ENCODE data around the gene NINL. TPM values are rescaled to one million over a fixed set of nuclear protein-coding genes. Genes with fewer than 3 reads are reported as not detected.

The NINL gene
- total and polyA plus RNA-seq, 2 of the 8 experiments (the other 6 are each of a cell fraction or from before 2014, with no cell fraction given) = 15.3 to 30.0 TPM

DNA sequence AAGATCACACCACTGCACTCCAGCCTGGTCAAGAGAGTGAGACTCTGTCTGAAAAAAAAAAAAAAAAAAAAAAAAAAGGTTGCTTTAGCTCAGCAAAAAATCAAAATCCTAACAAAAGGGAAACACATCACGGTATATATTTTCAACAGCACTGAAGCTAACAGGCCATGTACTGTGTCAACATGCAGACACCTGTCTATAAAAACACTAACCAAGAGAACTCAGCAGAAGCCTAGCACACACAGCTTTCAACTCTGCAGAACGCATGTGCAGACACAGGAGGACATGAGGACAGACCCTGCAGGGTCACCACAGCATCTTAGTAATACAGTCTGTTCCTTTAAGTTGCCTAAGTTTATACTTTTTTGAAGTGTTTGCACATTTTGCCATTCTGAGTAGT, 13.5 kb downstream of the NINL start:
- H3K79me2 ChIP-seq (ENCODE audit: control insufficient read depth in 1 of 2, insufficient read depth in 2 of 2, low read length in 2 of 2) = peaks cover 0 to 84% of the 10 kb centered on the region in 2 experiments
- no peak overlapping the region for H3K56ac ChIP-seq (replicated peaks; ENCODE audit: insufficient read length, low read depth, low read length)
- H3K4me2 ChIP-seq (ENCODE audit: insufficient read depth in 1 of 2, low read depth in 2 of 2, low read length in 2 of 2) = no peak overlapping the region
- DNase-seq (ENCODE audit: low read depth in 1 of 2, low spot score in 2 of 2) (no peak), FAIRE-seq (no peak)
- H3K27me3 ChIP-seq (replicated peaks in 1 of 4; ENCODE audit: control insufficient read depth in 3 of 4, extremely low read depth in 1 of 4, insufficient read depth in 3 of 4, low read length in 3 of 4) = no peaks in the 10 kb centered on the region
- no peak overlapping the region for H4K8ac ChIP-seq (ENCODE audit: extremely low read depth, insufficient read depth, low read length)
- no peak overlapping the region for H3K9ac ChIP-seq (replicated peaks in 1 of 4; ENCODE audit: extremely low read depth in 1 of 4, low read depth in 3 of 4, low read length in 3 of 4)
- H2BK15ac ChIP-seq (ENCODE audit: low read length) = no peak overlapping the region
- ChIA-PET CTCF (ENCODE audit: partially characterized antibody) (no interaction called here), POLR2A (ENCODE audit: partially characterized antibody) (interaction anchor here (3.2 kb wide), 1 partner anchor 13 kb away, joined by 15 read pairs; the partner anchor contains the start of gene NINL)
- no peak overlapping the region for H2BK5ac ChIP-seq (ENCODE audit: low read depth, low read length)
- H3K9me3 ChIP-seq (ENCODE audit: insufficient read depth in 2 of 2, low read depth in 1 of 2, low read length in 1 of 2) = no peaks in the 10 kb centered on the region
- H2BK120ac ChIP-seq (replicated peaks; ENCODE audit: low read depth, low read length) = no peak overlapping the region
- H2BK20ac ChIP-seq (ENCODE audit: low read length) = no peak overlapping the region
- no peak for TF ChIP-seq CEBPB (IDR thresholded peaks at IDR 0.05; ENCODE audit: low read depth, low read length)
- no peak for TF ChIP-seq SUZ12 (IDR thresholded peaks at IDR 0.05; ENCODE audit: low read length)
- no peak for TF ChIP-seq RXRA (IDR thresholded peaks at IDR 0.05; ENCODE audit: insufficient read depth, low read depth, low read length)
- no peak for TF ChIP-seq POLR2AphosphoS5 (IDR thresholded peaks at IDR 0.05; ENCODE audit: low read depth, low read length)
- no peak for TF ChIP-seq JUN (IDR thresholded peaks at IDR 0.05; ENCODE audit: low read depth, low read length)
- TF ChIP-seq NANOG (IDR thresholded peaks at IDR 0.05; ENCODE audit: insufficient read depth, low read depth, low read length, poor library complexity, severe bottlenecking) = no peak
- no peak for TF ChIP-seq RBBP5 (IDR thresholded peaks at IDR 0.05; ENCODE audit: borderline replicate concordance, low read depth, low read length)
- TF ChIP-seq EGR1 (IDR thresholded peaks at IDR 0.05; ENCODE audit: borderline replicate concordance, low read depth, low read length) = no peak
- TF ChIP-seq SIN3A (conservative IDR thresholded peaks at IDR 0.05 in 1 of 2, IDR thresholded peaks at IDR 0.05 in 1 of 2; ENCODE audit: low read depth in 1 of 2, low read length in 2 of 2) = no peak
- no peak for TF ChIP-seq GABPA (IDR thresholded peaks at IDR 0.05; ENCODE audit: borderline replicate concordance, insufficient read depth, low read length)
- no peak for TF ChIP-seq TAF7 (optimal IDR thresholded peaks at IDR 0.05; ENCODE audit: borderline replicate concordance, low read depth, low read length)
- no peak overlapping the region for H3K27ac ChIP-seq (ENCODE audit: low read depth, low read length)
- no peaks in the 10 kb centered on the region for H3K36me3 ChIP-seq (ENCODE audit: control insufficient read depth in 2 of 4, insufficient read depth in 4 of 4, low read length in 3 of 4)
- H3K79me1 ChIP-seq (ENCODE audit: low read depth, low read length) = peaks cover 8% of the 10 kb centered on the region
- no peak overlapping the region for H3K4me3 ChIP-seq (ENCODE audit: extremely low read depth in 1 of 4, insufficient read depth in 2 of 4, low read depth in 3 of 4, low read length in 4 of 4)
- H2AFZ ChIP-seq (ENCODE audit: low read length) = no peak overlapping the region
- H3K18ac ChIP-seq (ENCODE audit: extremely low read depth, low read length) = no peak overlapping the region
- peaks cover 3 to 16% of the 10 kb centered on the region in 2 experiments for H4K20me1 ChIP-seq (replicated peaks in 1 of 2; ENCODE audit: control insufficient read depth in 1 of 2, insufficient read depth in 2 of 2, low read length in 2 of 2)
- H3K4ac ChIP-seq (replicated peaks; ENCODE audit: insufficient read length, low read depth, low read length) = no peak overlapping the region
- no peak overlapping the region for H4K5ac ChIP-seq (ENCODE audit: insufficient read length, low read depth, low read length)
- no peaks in the 10 kb centered on the region for H3K23me2 ChIP-seq (ENCODE audit: low read depth, low read length)
- H4K91ac ChIP-seq (replicated peaks; ENCODE audit: insufficient read length, low read length) = peak overlapping the region; percentile 55
- 94% methylated on average over 2 of the region's 2 CpGs; no CpG with 5 or more reads in 1 of the 2 experiments for WGBS, 2 experiments (ENCODE audit: extremely low coverage in 1 of 2, insufficient coverage in 1 of 2, insufficient read length in 1 of 2, insufficient replicate concordance in 2 of 2, low coverage in 1 of 2, low lambda C conversion rate in 2 of 2, missing lambda C conversion rate in 1 of 2)
- no peak overlapping the region for H2AK5ac ChIP-seq (ENCODE audit: low read depth, low read length)
- no peak overlapping the region for H3K23ac ChIP-seq (ENCODE audit: insufficient read length)
- no peak overlapping the region for H3K14ac ChIP-seq (ENCODE audit: insufficient read length)
- H2BK12ac ChIP-seq (ENCODE audit: low read depth, low read length) = no peak overlapping the region
- H3K4me1 ChIP-seq (replicated peaks in 1 of 4; ENCODE audit: control insufficient read depth in 3 of 4, insufficient read depth in 4 of 4, low read length in 3 of 4) = peaks cover 0 to 2% (median 0%) of the 10 kb centered on the region in 4 experiments; a peak in 2 of 7 replicates
